ENCODE results near the gene CADPS2. TPM values are rescaled to one million over a fixed set of nuclear protein-coding genes. Genes with fewer than 3 reads are reported as not detected.
"Not testable (repeated sequence)": the region's sequence is repeated elsewhere in the genome, so short reads cannot be mapped to it uniquely, and the experiment has no call there.

Gene CADPS2
- total RNA-seq, 1 experiment from 2014 or later: 1.3 TPM

DNA sequence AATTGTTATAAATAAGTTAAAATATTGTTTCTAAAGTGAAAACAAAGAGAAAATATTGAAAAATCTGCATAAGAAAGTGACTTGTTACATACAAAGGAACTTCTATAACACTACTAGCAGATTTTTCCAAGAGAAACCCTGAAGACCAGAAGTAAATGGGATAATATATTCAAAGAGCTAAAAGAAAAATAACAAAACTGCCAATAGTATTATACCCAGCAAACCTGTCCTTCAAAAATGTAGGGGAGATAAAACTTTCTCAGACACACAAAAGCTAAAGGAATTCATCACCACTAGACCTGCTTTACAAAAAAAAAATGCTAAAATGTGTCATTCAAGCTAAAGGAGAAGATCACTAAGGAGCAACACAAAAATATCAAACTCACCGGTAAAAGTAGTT lies 17.0 kb downstream of the CADPS2 start:
- no peak overlapping the region for H3K4me3 ChIP-seq
- DNase-seq: no peak
- H3K27me3 ChIP-seq: no peaks in the 10 kb centered on the region
- H3K9me3 ChIP-seq: peaks cover 2% of the 10 kb centered on the region; the same call in 1 of the 2 replicates
- H3K36me3 ChIP-seq: no peaks in the 10 kb centered on the region

DNA sequence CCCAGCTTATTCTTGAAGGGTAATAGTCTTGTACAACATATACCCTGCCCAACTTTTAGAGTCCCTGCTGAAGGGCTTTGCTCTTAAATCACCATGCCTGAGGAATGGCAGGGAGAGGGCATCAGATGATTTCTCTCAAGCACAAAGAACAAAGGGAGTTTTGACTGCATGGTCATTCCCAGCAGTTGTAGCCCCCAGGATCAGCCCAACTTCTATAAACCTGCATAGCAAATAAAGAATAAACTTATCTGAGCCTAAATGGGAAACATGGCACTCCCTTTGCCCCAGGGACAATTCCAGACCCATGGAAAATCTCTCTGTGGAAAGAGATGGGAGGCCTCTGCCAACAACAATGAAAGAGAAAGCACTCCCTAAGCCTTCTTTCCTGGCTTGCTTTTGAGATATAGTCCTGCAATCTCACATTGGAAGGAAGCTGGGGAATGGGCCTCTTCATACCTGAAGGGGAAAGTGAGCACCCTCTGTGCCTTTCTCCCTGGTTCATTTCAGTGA lies 18.7 kb downstream of the CADPS2 start:
- Histone ChIP-seq H3K4me3 (no peak overlapping the region), H3K36me3 (no peaks in the 10 kb centered on the region), H3K9me3 (peaks cover 2% of the 10 kb centered on the region; the same call in 1 of the 2 replicates), H3K27me3 (no peaks in the 10 kb centered on the region)
- DNase-seq: no peak

DNA sequence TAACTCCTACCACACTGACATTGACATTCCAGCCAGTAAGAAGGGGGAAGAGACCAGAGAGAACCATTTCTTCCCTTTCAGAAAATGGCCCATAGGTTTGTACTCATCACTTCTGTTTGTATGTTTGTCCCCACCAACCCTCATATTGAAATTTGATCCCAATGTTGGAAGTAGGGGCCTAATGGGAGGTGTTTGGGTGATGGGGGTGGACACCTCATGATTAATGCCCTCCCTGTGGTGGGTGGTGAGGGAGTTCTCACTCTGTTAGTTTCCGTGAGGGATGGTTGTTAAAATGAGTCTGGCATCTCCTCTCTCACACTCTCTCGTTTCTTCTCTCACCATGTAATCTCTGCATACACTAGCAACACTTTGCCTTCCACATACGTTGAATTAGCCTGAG lies 21.4 kb downstream of the CADPS2 start:
- Histone ChIP-seq H3K4me3 (no peak overlapping the region), H3K36me3 (no peaks in the 10 kb centered on the region), H3K9me3 (peaks cover 2% of the 10 kb centered on the region; the same call in 1 of the 2 replicates), H3K27me3 (no peaks in the 10 kb centered on the region)
- no peak for DNase-seq

GRCh38 chr7:122864016-122864415 lies 22.2 kb downstream of the CADPS2 start:
- no peak for DNase-seq
- Histone ChIP-seq H3K4me3 (no peak overlapping the region), H3K27me3 (no peaks in the 10 kb centered on the region), H3K9me3 (0 out of 2 replicates have a peak, but pooled peaks cover 2% of the 10 kb centered on the region), H3K36me3 (no peaks in the 10 kb centered on the region)

- Histone ChIP-seq H3K36me3 (no peaks in the 10 kb centered on the region), H3K27me3 (no peaks in the 10 kb centered on the region), H3K9me3 (no peaks in the 10 kb centered on the region), H3K4me3 (no peak overlapping the region)
- no peak for DNase-seq
Observed at GRCh38 chr7:122858320-122858719, 27.9 kb downstream of the CADPS2 start.

DNA sequence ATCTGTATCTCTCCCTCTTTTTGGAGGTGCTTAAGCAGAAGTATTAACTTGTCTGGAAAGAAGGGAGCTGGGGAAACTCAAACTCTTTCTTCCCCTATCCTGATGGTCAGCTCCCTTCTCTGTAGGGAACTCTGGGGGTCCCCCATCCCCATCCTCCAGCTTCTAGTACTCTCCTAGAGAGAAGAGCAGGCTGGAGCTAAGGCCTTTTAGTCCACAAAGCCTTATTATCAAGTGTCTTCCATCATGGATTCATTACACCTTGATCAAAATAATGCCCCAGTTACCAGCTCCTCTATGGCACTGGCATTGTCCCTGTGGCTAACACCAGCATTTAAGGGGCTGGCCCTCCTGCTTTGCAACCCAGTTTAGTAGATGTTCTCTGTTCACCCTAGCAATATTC lies 35.7 kb downstream of the CADPS2 start:
- Histone ChIP-seq H3K27me3 (no peaks in the 10 kb centered on the region), H3K36me3 (no peaks in the 10 kb centered on the region), H3K9me3 (no peaks in the 10 kb centered on the region), H3K4me3 (no peak overlapping the region)
- DNase-seq: no peak

- Histone ChIP-seq H3K36me3 (no peaks in the 10 kb centered on the region), H3K4me3 (no peak overlapping the region), H3K27me3 (no peaks in the 10 kb centered on the region), H3K9me3 (no peaks in the 10 kb centered on the region)
- DNase-seq: no peak
Observed at GRCh38 chr7:122849957-122850328, 36.3 kb downstream of the CADPS2 start.

DNA sequence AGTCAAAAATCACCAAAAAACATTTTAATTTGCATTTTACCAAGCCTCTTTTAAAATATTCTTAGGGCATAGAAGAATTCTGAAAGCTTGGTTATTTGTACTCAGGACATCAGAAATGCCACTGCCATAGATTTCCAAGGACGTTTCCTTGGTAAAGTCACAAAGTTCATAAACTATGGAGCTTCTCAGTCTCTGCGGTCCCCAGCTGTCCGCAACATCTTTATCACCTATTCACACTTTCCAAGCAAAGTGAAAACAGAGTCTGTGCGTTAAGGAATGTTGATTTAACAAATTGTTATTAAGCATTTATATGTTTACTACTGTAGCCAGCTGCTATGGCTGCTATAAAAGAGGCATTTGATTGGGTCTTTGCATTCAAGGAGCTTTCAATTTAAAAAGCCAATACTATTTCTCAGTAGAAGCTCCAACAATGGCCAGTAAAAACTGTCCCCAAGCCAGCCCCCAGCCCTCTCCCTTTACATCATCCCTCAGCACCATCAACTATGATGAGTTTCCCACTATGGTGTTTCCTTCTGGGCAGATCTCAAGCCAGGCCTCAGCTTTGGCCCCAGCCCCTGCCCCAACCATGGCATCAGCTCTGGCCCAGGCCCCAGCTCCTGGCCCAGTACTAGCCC lies 36.8 kb downstream of the CADPS2 start:
- no peaks in the 10 kb centered on the region for H3K36me3 ChIP-seq
- H3K9me3 ChIP-seq: no peaks in the 10 kb centered on the region
- H3K27me3 ChIP-seq: no peaks in the 10 kb centered on the region
- no peak overlapping the region for H3K4me3 ChIP-seq
- DNase-seq: no peak

- DNase-seq: no peak
- no peaks in the 10 kb centered on the region for H3K27me3 ChIP-seq
Observed at GRCh38 chr7:122847871-122848473, 38.3 kb downstream of the CADPS2 start.

GRCh38 chr7:122846591-122846990 lies 39.7 kb downstream of the CADPS2 start:
- no peaks in the 10 kb centered on the region for H3K9me3 ChIP-seq
- no peaks in the 10 kb centered on the region for H3K36me3 ChIP-seq
- no peak for DNase-seq
- no peak overlapping the region for H3K4me3 ChIP-seq
- H3K27me3 ChIP-seq: no peaks in the 10 kb centered on the region

More at GRCh38 chr7:122847871-122848473, 38.3 kb downstream of the CADPS2 start:
- H3K9me3 ChIP-seq: no peaks in the 10 kb centered on the region
- H3K36me3 ChIP-seq: no peaks in the 10 kb centered on the region
- no peak overlapping the region for H3K4me3 ChIP-seq

DNA sequence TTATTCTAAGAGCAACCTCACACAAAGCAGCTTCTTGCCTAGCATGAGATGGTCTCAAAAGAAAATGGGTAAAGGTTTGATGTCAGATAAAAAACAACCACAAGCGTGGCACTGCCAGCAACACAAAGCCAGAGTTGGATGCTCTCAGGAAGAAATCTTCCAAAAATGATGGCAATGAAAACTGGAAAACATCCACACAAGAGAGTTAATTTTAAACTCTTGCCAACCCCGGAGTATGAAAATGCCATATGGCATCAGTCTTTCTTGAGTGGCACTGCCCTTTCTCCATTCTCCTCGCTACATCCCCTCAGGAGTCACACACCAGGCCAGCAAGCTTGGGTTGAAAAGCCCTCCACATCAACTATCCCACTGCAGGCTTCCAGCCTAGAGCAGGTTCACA lies 41.0 kb downstream of the CADPS2 start:
- H3K4me3 ChIP-seq: no peak overlapping the region
- no peaks in the 10 kb centered on the region for H3K27me3 ChIP-seq
- no peaks in the 10 kb centered on the region for H3K36me3 ChIP-seq
- no peak for DNase-seq
- no peaks in the 10 kb centered on the region for H3K9me3 ChIP-seq

DNA sequence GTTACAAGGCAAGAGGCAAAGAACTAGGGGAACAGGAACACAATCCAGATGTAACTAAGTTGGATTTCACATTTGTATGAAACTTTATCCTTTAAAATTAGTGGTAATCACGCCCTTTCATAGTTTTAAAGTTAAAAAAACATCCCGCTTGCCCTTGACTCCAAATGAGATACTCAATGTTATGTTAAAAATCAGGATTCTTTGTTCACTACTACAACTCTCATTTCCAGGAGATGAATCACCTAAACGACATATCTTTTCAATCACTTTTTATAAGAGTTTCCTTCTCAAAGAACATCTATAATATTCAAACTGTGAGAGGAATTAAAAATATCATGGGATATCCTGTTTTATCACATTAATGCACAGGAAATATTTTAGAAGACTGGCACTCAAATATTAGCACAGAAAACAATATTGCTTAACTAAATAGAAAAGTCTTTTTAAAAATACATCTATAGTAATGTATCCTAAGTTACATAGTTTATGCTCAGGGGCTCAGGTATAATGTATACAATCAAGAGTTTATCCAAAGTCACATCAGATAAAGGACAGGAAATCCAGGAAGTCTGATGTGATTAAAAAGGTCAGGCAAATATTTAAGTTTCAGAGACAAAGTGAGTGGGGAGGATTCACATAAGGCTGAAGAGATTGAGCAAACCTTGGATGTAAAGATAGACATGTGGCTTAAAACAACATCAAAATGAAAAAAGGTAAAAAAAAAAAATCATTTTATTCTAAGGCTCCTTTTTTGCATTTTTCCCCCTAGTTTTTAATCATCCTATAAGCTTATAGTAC lies 41.9 kb downstream of the CADPS2 start:
- H3K27me3 ChIP-seq: no peaks in the 10 kb centered on the region
- no peak for DNase-seq
- no peak overlapping the region for H3K4me3 ChIP-seq
- no peaks in the 10 kb centered on the region for H3K9me3 ChIP-seq
- H3K36me3 ChIP-seq: no peaks in the 10 kb centered on the region

DNA sequence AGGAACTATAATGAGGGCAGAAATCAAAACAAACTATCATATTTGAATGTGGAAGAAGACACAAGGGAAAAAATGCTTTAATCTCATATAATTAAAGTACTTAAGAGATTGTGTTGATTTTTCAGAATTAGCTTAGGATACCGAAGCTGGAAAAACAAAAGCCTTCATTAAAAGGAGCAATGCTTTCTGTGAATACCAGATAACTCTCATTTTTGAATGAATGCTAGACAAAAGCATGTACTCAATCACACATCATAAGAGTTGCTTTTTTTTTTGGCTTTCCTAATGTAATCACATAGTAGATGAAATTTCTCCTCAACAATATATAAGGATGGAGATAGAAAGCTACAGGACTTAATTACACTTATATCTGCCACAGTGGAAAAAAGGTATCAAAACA lies 43.3 kb downstream of the CADPS2 start:
- Histone ChIP-seq H3K9me3 (no peaks in the 10 kb centered on the region), H3K27me3 (no peaks in the 10 kb centered on the region), H3K36me3 (no peaks in the 10 kb centered on the region), H3K4me3 (no peak overlapping the region)
- no peak for DNase-seq

DNA sequence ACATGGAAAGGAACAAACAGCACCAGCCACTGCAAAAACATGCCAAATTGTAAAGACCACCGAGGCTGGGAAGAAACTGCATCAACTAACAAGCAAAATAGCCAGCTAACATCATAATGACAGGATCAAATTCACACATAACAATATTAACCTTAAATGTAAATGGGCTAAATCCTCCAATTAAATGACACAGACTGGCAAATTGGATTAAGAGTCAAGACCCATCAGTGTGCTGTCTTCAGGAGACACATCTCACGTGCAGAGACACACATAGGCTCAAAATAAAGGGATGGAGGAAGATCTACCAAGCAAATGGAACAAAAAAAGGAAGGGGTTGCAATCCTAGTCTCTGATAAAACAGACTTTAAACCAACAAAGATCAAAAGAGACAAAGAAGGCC lies 50.0 kb downstream of the CADPS2 start:
- H3K27me3 ChIP-seq, H3K4me3 ChIP-seq, H3K9me3 ChIP-seq, H3K36me3 ChIP-seq, DNase-seq: not testable (repeated sequence)

DNA sequence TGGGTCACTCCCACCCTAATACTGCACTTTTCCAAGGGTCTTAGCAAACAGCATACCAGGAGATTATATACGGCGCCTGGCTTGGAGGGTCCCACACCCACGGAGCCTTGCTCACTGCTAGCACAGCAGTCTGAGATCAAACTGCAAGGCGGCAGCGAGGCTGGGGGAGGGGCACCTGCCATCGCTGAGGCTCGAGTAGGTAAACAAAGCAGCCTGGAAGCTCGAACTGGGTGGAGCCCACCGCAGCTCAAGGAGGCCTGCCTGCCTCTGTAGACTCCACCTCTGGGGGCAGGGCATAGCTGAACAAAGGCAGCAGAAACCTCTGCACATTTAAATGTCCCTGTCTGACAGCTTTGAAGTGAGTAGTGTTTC lies 51.7 kb downstream of the CADPS2 start:
- not testable (repeated sequence) for H3K4me3 ChIP-seq, DNase-seq, H3K27me3 ChIP-seq, H3K9me3 ChIP-seq, H3K36me3 ChIP-seq

GRCh38 chr7:122833888-122834570 lies 52.2 kb downstream of the CADPS2 start:
- DNase-seq: no peak
- H3K4me3 ChIP-seq: no peak overlapping the region
- no peaks in the 10 kb centered on the region for H3K9me3 ChIP-seq
- no peaks in the 10 kb centered on the region for H3K27me3 ChIP-seq
- H3K36me3 ChIP-seq: no peaks in the 10 kb centered on the region

GRCh38 chr7:122831436-122831835 lies 54.8 kb downstream of the CADPS2 start:
- H3K9me3 ChIP-seq: no peaks in the 10 kb centered on the region
- DNase-seq: no peak
- no peaks in the 10 kb centered on the region for H3K27me3 ChIP-seq
- H3K36me3 ChIP-seq: no peaks in the 10 kb centered on the region
- H3K4me3 ChIP-seq: no peak overlapping the region
